Esophagus mucosa (tissue), 1 donor: ENCODE results near the gene DPF1. TPM values are rescaled to one million over a fixed set of nuclear protein-coding genes. Genes with fewer than 3 reads are reported as not detected.

ENCODE experiments used
- ATAC-seq: fragments of 200-7000 bp; cut with Tn5 transposase; one replicate; pipeline ENCODE4 v1.9.1; 2020
- total RNA-seq: library from RNA; stranded (reverse); gene quantifications from one replicate; pipeline ENCODE4 v1.2.4, GENCODE V29; 2023
- donor health status: DM: yes; HTN: yes; CAD: no.

DPF1 gene
- total RNA-seq, 1 donor from 2014 or later = 0.16 TPM

DNA sequence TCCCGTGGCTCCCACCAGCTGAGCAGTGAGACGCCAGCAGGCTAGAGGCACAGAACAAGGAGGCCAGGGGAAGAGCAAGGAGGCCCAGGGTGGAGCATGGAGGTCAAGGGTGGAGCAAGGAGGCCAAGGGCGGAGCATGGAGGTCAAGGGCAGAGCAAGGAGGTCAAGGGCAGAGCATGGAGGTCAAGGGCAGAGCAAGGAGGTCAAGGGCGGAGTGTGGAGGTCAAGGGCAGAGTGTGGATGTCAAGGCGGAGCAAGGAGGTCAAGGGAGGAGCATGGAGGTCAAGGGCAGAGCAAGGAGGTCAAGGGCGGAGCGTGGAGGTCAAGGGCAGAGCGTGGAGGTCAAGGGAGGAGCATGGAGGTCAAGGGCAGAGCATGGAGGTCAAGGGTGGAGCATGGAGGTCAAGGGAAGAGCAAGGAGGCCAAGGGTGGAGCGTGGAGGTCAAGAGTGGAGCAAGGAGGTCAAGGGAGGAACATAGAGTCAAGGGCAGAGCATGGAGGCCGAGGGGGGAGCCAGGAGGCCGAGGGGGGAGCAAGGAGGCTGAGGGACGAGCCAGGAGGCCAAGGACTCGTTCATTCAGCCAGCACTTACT is 27.7 kb downstream of the DPF1 start:
- no peak for ATAC-seq

DNA sequence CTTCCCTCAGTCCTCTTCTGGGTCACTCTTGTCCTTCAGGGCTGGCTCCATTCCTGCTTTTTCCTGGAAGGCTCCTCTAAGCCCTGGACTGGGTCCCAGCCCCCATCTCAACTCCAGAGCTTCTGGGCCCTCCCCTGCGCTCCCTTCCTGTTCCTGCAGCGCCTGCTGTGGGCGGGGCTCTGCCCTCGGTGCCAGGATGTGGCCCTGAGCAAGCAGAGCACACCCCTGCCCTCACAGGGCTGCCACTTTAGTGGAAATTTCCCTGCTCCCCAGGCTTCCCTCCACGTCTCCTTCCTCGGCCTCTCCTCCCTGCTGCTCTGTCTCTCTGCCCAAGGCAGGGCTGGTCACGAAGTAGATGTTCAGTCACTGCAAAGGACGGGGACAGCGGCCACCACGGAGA is 28.8 kb downstream of the DPF1 start:
- no peak for ATAC-seq

DNA sequence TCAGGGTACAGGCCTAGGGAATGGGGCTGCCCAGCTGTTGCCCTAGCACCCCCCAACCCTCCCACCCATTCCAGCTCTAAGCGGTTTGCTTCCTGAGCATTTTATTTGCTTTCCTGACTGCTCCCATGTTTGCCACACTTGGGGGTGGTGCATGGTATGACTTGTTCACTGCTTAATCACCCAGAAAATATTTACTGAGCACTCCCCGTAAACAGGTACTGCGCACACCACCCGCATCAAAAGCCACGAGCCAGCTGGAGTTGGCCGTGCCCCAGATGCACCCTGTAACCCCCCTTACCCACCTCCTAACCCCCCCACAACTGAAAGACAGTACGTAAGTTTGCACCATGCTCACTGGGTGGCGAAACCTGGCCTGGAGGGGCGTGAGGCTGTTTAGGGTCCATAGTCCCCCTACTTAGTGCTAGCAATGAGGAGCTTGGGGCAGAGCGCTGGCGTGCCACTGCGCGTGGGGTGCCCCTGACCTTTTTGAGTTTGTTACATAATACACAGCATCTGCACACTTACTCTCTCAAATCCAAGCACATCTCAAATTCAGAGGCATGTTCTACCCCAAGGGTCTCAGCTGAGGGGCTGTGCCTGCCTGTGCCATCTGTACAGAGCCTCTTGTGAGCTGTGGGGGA is 29.8 kb downstream of the DPF1 start:
- no peak for ATAC-seq

DNA sequence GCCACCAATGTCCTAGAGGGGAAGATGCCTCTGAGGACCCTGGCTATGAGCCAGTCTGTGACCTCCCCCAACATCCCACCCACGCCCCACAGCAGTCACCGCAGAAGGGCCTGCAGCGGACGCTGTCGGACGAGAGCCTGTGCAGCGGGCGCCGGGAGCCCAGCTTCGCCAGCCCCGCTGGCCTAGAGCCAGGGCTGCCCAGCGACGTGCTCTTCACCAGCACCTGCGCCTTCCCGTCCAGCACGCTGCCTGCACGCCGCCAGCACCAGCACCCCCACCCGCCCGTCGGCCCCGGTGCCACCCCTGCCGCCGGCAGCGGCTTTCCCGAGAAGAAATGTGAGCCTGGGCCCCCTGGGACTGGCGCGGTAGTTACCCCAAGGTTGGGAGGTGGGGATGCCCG is 30.6 kb downstream of the DPF1 start:
- ATAC-seq = no peak

DNA sequence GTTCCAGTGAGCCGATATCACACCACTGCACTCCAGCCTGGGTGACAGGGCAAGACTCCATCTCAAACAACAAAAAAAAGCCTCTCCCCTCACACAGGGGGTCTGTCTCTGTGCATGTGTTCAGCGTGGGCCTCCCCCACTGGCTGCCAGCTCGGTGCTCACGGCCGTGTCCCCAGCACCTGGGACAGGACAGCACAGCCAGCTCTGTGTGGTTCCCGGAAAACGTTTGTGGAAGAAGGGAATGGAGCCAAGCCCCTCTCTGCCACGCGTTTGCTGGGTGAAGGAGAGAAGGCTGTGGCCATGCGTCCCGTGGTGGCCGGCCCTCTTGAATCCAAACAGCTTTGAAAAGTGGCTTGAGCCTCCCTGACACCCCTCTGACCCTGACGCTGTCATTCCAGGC is 32.3 kb downstream of the DPF1 start:
- no peak for ATAC-seq

DNA sequence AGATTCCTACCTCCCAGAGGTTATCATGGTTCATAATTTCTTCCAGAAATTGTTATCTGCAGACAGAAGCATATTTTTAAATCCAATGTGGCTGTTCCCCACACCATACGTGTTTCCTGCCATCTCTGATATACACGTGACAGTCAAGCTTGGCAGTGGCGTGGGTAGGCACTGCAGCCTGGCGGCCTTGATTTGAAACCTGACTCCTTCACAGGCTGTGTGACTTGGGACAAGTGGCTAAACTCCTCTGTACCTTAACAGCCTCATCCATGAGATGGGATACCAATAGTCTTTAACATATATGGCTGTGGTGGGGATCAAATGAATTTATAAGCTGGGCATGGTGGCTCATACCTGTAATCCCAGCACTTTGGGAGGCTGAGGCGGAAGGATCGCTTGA is 33.2 kb downstream of the DPF1 start:
- no peak for ATAC-seq

DNA sequence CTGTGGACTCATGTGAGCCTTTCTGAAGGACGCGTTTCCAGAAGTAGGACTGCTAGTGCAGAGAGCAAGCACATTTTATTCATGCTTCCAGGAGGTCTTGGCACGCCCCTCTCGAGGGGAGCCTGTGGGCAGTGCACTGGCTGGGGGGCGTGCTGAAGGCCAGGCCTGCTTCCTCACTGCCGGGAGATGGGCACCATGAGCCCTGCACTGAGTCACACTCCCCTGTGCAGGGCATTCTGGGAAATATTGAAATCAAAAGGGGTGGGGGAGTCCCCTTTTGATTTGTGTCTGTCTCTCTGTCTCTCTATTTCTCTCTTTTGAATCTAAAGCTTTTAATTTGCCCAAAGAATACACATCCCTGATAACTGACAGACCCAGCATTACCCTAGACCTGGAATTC is 34.0 kb downstream of the DPF1 start:
- ATAC-seq = peak; percentile 28

DNA sequence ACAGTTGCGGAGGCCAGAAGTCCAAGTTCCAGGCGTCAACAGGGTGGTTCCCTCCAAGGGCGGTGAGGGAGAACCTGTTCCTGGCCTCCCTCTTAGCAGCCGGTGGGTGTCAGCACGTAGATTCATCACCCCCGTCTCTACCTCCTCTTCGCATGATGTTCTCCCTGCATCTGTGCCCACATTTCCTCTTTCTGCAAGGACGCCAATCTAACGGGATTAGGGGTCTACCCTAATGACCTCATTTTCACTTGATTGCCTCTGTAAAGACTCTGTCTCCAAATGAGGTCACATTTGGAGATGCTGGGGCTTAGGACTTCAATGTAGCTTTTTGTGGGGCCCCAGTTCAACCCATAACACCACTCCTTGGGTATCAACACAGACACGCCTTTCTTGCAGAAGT is 38.5 kb downstream of the DPF1 start:
- ATAC-seq = no peak

DNA sequence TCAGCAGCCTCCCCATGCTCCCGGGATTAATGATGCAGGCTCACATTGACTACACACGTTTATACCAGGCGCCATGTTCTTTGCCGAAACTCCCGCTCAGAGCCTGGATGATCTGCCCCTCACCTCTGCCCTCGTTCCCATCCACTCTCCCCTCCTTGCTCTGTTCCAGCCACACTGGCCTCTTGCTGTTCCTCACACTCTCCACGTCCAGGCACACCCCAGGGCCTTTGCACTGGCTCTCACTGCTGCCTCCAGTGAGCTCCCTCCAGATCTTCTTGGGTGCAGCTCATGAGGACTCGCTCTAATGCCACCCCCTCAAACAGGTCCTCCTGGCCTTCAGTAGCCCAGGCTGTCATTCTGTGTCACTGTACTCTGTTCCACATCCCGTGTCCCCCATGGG is 39.2 kb downstream of the DPF1 start:
- no peak for ATAC-seq

DNA sequence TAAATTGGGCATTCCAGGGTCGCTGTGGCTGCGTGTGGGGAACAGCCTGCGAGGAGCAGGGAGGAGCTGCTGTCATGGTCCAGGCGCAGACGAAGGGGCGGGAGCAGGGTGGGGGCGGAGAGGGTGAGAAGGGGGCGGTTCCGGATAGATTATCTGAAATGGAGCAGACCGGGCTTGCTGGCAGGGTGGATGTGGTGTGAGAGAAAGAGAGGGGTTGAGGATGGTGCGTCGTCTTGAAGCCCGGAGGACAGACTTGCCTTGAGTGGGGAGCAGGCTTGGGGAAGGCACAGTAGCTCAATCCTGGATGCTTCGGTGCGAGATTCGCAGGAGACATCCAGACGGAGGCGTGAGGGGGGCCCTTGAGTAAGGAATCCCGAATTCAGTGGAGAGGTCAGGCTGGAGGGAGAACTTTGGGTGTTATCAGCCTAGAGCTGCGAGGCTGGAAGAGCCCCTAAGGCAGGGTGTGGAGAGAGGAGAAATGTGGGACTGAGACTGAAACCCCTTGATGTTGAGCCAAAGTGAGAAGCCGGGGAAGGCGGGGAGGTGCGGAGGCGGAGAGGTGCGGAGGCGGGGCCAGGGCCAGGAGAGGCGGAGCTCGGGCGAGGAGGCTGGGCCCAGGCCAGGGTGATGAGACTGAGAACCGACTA is 40.6 kb downstream of the DPF1 start:
- peak; percentile 83 for ATAC-seq

DNA sequence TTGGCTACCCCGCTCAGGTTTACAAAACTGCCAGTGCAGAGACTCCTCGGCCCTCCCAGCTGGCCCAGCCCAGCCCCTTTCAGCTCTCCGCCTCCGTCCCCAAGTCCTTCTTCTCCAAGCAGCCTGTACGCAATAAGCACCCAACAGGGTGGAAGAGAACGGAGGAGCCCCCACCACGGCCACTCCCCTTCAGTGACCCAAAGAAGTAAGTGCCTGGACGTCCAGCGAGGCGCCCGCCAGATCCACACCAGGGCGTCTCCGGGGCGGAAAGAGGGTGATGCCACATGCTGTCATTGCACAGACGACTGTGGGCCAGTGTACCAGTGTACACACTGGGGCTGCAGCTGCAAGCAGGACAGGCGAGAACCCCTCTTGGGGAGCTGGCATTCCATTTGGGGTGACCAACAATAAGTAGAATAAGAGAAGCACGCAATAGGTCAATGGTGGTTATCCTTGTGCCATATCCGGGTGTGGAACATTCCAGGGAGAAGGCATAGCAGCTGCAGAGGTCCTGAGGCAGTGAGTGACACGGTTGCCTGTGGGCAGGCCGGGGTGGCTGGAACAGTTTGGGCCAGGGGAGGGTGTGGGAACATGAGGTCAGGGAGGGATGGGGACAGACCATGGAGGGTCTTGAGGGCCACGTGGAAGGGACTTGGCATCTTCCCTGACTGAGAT is 41.3 kb downstream of the DPF1 start:
- peak; percentile 8 for ATAC-seq

DNA sequence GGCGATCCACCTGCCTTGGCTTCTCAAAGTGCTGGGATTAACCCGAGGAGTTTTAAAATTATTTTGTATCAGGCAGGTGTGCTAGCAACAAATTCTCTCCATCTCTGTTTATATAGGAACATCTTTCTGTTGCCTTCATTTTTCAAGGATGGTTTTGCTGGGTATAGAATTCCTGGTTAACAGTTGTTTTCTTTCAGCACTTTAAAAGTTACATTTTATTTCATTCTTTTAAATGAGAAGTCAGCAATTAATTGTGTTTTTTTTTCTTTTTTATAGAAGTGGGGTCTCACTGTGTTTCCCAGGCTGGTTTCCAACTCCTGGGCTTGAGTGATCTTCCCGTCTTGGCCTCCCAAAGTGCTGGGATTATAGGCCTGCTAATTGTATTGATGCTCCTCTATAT is 44.0 kb downstream of the DPF1 start:
- no peak for ATAC-seq

DNA sequence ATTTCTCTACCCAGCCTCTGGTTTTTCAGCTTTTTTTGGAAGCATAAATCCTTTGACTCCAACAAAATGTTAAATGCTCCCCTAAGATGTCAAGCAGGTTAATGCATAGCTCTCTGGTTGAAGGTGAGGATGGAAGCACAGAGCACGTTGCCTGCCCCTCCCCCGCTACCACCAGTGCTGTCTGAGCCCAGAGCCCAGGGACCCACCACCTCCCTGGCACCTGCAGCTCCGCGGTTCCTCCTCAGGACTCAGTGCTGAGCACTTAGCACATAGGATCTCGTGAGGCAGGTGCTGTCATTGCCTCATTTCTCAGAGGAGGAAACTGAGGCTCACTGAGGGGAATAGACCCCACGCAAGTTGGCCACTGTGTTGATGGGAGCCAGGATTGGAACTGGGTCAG is 48.6 kb downstream of the DPF1 start:
- no peak for ATAC-seq

DNA sequence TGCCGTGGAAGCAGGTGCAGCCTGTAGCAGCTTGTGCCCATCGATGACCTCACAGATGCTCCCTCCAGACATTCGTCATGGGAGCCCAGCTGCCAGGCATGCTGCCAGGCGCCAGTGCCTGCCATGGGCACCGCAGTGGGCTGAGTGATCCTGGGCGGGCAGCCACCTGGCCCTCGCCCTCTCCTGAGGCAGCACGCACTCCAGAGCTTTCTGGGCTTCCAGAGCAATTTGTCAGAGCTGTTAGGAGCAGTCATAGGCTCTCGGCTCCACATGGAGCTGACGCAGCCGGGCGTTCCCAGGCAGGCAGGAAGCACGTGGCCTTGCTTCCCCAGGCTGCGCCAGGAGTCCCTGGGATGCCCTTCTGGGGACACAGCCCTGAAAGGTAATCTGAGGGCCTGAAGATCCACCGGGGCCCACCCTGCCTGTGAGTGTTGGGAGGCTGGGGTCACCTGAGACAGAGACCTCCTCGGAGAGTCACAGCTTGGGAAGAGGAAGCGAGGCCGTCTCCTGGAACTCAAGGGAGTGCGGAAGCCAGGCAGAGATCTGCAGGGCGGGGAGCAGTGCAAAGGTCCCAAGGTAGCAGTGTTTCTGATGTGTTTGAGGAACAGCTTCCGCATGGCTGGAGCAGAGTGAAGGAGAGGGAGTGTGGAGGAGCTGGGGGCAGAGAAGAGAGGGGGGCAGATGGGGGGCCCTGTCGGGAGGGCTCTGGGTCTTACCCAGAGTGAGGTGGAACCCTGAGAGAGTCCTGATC is 50.6 kb downstream of the DPF1 start:
- ATAC-seq = peak; percentile 99

DNA sequence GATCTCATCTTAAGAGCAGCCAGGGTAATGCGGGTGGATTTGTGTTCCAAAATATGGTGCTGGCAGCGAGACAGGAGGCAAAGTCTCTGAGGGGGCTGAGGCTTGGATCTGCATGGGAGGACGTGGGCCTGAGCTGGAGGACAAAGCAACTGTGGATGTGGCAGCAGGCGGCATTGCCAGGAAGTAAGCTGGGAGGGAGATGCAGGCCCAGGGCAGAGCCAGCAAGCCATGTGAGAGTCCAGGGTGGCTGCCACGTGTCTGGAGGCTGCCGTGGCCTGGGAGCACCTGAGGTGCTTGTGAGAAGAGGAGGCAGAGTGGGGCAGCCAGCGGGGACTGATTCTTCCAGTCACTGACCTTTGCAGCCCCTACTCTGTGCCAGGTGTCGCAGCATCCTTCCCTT is 52.0 kb downstream of the DPF1 start:
- no peak for ATAC-seq

DNA sequence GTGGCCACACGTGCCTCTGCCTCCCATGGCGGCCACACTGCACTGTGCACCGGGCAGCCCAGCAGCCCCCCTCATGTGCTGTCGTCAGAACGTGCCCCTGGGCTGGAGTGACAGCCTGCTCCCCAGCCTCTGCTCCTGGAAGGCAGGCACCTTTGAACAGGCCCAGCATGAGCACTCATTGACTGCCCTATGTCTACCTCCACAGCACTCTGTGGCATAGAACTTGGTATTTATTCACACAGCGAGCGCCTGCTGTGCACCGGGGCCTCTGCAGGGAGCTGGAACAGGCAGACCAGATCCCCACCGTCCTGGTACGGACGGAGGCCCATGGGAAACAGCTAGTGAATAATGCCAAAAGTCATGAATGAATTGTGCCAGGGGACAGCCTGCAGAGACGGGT is 53.7 kb downstream of the DPF1 start:
- ATAC-seq = no peak

DNA sequence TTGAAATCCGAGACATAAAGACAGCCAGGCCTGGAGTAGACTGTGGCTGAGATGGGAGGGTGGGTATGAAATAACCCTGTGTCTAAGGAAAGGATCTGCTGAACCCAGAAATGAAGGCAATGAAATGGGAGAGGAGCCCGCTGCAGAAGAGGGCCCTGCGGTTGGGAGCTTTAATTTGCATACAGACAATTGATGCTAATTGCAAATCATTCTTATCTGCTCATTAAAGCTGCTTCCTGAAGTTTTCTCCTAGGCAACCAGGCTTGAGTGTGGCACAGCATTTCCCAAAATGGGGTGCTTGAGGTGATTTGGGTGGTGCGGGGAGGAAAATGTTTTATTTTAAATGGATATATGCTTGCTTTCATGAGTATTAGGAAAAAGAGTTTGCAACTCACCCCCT is 55.4 kb downstream of the DPF1 start:
- no peak for ATAC-seq

DNA sequence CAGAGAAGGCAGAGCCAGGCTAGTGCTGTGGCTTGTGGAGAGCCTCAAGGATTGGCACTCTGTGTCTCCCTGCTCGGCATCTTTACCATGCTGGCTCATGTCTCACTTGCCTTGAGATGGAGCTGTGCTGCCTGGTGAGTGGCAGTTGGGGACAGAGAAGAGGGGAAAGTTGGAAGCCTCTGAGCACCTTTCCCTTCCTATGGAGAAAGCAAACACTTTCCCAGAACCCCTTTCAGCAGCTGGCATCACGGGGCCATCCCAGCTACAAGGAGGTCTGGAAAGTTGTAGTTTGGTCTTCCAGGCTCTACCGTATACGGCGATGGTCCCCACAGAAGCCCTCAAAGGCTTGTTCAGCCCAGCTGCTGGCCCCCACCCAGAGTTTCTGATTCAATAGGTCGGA is 58.7 kb downstream of the DPF1 start:
- ATAC-seq = no peak

DNA sequence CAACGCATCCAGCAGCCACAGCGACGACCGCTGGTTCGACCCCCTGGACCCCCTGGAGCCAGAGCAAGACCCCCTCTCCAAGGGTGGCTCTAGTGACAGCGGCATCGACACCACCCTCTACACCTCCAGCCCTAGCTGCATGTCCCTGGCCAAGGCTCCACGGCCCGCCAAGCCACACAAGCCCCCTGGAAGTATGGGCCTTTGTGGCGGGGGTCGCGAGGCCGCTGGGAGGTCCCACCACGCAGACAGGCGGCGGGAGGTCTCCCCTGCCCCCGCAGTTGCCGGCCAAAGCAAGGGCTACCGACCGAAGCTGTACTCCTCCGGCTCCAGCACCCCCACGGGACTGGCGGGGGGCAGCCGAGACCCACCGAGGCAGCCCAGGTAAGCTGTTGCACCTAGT is 59.5 kb downstream of the DPF1 start:
- no peak for ATAC-seq

DNA sequence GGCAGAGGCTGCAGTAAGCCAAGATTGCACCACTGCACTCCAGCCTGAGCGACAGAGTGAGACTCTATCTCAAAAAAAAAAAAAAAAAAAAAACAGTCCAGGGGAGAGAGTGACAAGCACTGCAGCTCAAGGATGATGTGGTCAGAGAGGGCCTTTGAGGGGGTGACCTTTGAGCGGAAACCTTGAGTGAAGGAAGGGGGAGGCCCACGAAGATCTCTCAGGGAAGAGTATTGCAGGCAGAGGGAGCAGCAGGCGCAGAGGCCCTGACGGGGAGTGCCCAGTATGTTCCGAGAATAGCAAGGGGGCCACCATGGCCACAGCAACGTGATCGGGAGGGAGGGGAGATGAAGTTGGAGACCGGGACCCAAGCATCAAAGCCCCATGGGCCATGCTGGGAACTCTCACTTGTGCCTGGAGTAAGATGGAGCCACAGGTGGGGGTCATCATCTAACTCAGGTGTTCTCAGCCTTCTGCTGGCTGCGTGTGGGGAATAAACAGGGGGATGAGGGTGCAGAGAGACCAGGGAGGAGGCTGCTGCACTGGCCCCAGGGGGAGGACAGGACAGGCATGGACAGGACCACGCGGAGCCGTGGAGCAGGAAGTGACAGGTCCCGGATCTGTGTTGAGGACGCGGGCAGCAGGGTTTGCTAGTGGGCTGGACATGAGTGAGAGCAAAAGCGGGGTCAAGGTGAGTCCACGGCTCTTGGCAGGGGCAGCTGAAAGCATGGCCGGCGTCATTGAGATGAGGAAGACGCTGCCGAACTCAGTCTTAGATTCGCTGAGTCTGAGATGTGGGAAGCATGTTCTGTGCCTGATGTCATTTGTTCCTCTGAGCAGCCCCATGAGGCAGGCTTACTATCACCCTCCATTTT is 60.4 kb downstream of the DPF1 start:
- no peak for ATAC-seq

DNA sequence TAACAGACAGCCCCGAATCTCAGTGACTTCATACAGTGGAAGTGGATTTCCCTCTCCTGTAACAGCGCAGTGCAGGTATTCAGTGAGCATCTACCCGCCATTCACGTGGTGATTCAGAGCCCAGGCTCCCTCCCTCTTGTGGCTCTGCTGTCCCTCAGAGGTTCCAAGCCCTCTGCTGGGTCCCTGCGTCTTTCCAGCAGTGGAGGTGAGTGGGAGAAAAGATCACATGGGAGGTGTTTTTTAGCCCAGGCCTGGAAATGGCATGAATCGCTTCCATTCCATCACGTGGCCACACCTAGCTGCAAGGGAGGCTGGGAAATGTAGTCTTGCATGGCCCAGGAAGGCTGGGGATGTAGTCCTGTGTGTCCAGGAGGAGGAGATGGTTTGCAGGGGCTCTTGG is 61.4 kb downstream of the DPF1 start:
- ATAC-seq = no peak

DNA sequence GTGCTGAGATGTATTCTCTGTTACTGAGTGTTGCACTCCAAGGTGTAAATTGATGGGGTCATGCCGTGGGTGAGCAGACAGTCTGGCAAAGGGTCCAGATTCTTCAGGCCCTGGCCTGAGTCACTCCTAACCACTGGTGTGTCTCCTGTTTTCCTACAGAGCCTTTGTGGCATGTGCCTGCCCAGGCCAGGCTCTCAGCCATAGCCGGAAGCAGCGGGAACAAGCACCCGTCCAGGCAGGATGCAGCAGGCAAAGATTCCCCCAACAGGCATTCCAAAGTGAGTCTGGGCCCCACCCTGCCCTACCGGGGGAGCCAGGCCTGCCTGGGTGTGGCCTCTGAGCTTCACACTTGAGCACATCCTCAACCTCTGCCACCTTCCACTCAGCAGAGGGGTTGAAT is 61.9 kb downstream of the DPF1 start:
- ATAC-seq = peak; percentile 74
